ENCODE results near the gene NFIB. TPM values are rescaled to one million over a fixed set of nuclear protein-coding genes. Genes with fewer than 3 reads are reported as not detected.

Gene NFIB
- total and polyA plus RNA-seq, 10 of the 15 experiments (the other 5 are each of a cell fraction or from before 2014, with no cell fraction given) = under 0.01 to 0.19 (median 0.05) TPM; not detected in 3

DNA sequence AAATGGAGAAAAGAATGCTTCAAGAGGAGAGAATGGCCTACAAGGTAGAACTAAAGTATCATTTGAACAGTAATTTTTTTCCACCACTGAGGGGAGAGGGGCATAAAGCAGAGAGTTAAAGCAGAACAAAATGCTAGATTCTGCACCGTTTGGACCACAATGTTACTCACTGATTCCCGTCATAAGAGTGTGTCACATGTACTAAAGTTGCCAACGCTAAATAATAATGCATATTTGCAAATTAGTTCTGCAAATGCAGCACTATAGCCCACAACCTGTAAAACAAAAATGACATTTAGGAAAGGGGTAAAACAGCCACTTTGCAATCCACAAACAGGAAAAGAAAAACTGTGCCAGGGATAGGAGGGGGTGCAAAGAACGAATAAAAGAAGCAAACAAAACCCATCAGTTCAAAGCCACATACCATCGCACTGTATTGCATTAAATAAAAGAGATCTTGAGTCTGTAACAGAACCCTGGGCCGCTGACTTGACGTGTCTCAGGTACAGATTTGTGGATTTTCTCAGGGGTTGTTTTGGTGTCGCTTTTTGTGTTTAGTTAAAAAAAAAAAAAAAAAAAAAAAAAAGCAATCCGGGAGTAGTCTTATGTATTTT lies 7.7 kb upstream of the NFIB start (continued):
- TF ChIP-seq, protein P1, sequence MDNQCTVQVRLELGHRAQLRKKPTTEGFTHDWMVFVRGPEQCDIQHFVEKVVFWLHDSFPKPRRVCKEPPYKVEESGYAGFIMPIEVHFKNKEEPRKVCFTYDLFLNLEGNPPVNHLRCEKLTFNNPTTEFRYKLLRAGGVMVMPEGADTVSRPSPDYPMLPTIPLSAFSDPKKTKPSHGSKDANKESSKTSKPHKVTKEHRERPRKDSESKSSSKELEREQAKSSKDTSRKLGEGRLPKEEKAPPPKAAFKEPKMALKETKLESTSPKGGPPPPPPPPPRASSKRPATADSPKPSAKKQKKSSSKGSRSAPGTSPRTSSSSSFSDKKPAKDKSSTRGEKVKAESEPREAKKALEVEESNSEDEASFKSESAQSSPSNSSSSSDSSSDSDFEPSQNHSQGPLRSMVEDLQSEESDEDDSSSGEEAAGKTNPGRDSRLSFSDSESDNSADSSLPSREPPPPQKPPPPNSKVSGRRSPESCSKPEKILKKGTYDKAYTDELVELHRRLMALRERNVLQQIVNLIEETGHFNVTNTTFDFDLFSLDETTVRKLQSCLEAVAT (IDR thresholded peaks at IDR 0.05) = no peak
- no peak for TF ChIP-seq NBN (IDR thresholded peaks at IDR 0.05)
- TF ChIP-seq, protein P2, sequence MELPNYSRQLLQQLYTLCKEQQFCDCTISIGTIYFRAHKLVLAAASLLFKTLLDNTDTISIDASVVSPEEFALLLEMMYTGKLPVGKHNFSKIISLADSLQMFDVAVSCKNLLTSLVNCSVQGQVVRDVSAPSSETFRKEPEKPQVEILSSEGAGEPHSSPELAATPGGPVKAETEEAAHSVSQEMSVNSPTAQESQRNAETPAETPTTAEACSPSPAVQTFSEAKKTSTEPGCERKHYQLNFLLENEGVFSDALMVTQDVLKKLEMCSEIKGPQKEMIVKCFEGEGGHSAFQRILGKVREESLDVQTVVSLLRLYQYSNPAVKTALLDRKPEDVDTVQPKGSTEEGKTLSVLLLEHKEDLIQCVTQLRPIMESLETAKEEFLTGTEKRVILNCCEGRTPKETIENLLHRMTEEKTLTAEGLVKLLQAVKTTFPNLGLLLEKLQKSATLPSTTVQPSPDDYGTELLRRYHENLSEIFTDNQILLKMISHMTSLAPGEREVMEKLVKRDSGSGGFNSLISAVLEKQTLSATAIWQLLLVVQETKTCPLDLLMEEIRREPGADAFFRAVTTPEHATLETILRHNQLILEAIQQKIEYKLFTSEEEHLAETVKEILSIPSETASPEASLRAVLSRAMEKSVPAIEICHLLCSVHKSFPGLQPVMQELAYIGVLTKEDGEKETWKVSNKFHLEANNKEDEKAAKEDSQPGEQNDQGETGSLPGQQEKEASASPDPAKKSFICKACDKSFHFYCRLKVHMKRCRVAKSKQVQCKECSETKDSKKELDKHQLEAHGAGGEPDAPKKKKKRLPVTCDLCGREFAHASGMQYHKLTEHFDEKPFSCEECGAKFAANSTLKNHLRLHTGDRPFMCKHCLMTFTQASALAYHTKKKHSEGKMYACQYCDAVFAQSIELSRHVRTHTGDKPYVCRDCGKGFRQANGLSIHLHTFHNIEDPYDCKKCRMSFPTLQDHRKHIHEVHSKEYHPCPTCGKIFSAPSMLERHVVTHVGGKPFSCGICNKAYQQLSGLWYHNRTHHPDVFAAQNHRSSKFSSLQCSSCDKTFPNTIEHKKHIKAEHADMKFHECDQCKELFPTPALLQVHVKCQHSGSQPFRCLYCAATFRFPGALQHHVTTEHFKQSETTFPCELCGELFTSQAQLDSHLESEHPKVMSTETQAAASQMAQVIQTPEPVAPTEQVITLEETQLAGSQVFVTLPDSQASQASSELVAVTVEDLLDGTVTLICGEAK (IDR thresholded peaks at IDR 0.05; ENCODE audit: borderline replicate concordance) = no peak
- TF ChIP-seq, protein P3, sequence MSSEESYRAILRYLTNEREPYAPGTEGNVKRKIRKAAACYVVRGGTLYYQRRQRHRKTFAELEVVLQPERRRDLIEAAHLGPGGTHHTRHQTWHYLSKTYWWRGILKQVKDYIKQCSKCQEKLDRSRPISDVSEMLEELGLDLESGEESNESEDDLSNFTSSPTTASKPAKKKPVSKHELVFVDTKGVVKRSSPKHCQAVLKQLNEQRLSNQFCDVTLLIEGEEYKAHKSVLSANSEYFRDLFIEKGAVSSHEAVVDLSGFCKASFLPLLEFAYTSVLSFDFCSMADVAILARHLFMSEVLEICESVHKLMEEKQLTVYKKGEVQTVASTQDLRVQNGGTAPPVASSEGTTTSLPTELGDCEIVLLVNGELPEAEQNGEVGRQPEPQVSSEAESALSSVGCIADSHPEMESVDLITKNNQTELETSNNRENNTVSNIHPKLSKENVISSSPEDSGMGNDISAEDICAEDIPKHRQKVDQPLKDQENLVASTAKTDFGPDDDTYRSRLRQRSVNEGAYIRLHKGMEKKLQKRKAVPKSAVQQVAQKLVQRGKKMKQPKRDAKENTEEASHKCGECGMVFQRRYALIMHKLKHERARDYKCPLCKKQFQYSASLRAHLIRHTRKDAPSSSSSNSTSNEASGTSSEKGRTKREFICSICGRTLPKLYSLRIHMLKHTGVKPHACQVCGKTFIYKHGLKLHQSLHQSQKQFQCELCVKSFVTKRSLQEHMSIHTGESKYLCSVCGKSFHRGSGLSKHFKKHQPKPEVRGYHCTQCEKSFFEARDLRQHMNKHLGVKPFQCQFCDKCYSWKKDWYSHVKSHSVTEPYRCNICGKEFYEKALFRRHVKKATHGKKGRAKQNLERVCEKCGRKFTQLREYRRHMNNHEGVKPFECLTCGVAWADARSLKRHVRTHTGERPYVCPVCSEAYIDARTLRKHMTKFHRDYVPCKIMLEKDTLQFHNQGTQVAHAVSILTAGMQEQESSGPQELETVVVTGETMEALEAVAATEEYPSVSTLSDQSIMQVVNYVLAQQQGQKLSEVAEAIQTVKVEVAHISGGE (CRISPR knock-in tag; IDR thresholded peaks at IDR 0.05) = no peak

Data from GM12878 (cell line).